PC-9 (cell line): ENCODE results near the gene CIZ1.

Experiments
- CTCF ChIP-seq: fragments of 200-600 bp; sonication (generic); conservative IDR thresholded peaks from 2 replicates; pipeline ENCODE4 v1.6.1; 2017; ENCODE audit warnings: mixed run types, antibody characterized with exemption, mild to moderate bottlenecking, moderate library complexity
- EZH2 ChIP-seq: fragments of 200-600 bp; sonication (generic); IDR thresholded peaks from 2 replicates; pipeline ENCODE4 v1.8.0; 2017; ENCODE audit warnings: antibody characterized with exemption, low read depth

- TF ChIP-seq CTCF (no peak), EZH2 (no peak)
Observed at GRCh38 chr9:128188209-128188608, 3.2 kb downstream of the CIZ1 start.
